IPS DF 6.9 (cell line): ENCODE results near the gene ANKRD33B.
"Not testable (repeated sequence)": the region's sequence is repeated elsewhere in the genome, so short reads cannot be mapped to it uniquely, and the experiment has no call there.

Experiments
- DNase-seq: peaks from one replicate; pipeline ENCODE4 v3.0.0-alpha.2; 2013; ENCODE audit warnings: low read depth, low spot score
- H3K27ac ChIP-seq: one replicate; pipeline ENCODE4 v1.5.1; 2013; ENCODE audit warnings: low read length, control low read depth
- H3K27me3 ChIP-seq: 2 replicates; pipeline ENCODE4 v1.6.1; 2013; ENCODE audit warnings: mild to moderate bottlenecking, low read length; ENCODE audit not compliant: control insufficient read depth, insufficient read depth
- H3K36me3 ChIP-seq: 2 replicates; pipeline ENCODE4 v1.6.1; 2013; ENCODE audit warnings: low read length; ENCODE audit not compliant: control insufficient read depth, insufficient read depth
- H3K4me1 ChIP-seq: 2 replicates; pipeline ENCODE4 v1.6.1; 2013; ENCODE audit warnings: low read length; ENCODE audit not compliant: control insufficient read depth, insufficient read depth
- H3K4me3 ChIP-seq: 2 replicates; pipeline ENCODE4 v1.5.1; 2013; ENCODE audit warnings: mild to moderate bottlenecking, low read length
- H3K9me3 ChIP-seq: 2 replicates; pipeline ENCODE4 v1.6.1; 2013; ENCODE audit warnings: low read length, inconsistent platforms; ENCODE audit not compliant: control insufficient read depth, insufficient read depth
- WGBS: extraction: QIAGEN DNeasy Blood & Tissue Kit; methylation state at CpG from one replicate; pipeline ENCODE4 v1.1.7; 2013; ENCODE audit warnings: mixed read lengths, missing lambda C conversion rate; ENCODE audit not compliant: insufficient read length, insufficient coverage; 5-methylcytosine and 5-hydroxymethylcytosine counted together

The ANKRD33B gene

DNA sequence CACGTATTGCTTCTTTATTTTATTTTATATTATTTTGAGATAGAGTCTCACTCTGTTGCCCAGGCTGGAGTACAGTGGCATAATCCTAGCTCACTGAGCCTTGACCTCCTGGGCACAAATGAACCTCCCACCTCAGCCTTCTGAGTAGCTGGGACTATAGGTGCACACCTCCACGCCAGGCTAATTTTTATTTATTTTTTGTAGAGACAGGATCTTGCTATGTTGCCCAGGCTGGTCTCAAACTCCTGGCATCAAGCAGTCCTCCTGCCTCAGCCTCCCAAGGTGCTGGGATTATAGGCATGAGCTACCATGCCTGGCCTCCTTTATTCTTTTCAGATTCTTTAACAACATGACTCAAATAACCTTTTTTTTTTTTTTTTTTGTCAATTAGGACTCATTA lies 6.7 kb downstream of the ANKRD33B start:
- H3K27me3 ChIP-seq, result peaks cover 21% of the 10 kb centered on the region
- not testable (repeated sequence) for H3K9me3 ChIP-seq, H3K4me1 ChIP-seq, H3K4me3 ChIP-seq, H3K36me3 ChIP-seq, DNase-seq, H3K27ac ChIP-seq
- WGBS, result no CpG with 5 or more reads among the region's 2 CpGs

DNA sequence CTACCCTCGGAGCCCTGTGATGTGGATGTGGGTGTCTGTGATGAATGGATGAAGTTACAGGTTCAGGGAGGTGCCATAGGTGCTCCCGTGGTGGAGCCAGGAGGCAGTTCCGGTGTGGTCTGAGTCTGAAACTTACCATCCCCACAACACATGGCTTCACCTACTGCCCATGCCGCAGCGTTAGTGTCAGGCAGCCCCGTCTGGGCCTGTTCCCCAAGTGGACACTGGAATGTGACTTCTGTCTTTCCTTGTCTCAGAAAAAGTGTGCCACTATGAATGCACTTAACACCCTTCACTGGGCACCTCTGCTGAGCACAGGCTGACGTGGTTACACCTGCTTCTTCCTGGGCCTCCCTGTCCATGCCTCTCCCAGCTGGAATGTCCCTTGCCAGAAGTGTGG lies 8.6 kb downstream of the ANKRD33B start:
- Histone ChIP-seq H3K36me3 (no peaks in the 10 kb centered on the region), H3K27ac (no peak overlapping the region)
- no CpG with 5 or more reads among the region's 7 CpGs for WGBS

DNA sequence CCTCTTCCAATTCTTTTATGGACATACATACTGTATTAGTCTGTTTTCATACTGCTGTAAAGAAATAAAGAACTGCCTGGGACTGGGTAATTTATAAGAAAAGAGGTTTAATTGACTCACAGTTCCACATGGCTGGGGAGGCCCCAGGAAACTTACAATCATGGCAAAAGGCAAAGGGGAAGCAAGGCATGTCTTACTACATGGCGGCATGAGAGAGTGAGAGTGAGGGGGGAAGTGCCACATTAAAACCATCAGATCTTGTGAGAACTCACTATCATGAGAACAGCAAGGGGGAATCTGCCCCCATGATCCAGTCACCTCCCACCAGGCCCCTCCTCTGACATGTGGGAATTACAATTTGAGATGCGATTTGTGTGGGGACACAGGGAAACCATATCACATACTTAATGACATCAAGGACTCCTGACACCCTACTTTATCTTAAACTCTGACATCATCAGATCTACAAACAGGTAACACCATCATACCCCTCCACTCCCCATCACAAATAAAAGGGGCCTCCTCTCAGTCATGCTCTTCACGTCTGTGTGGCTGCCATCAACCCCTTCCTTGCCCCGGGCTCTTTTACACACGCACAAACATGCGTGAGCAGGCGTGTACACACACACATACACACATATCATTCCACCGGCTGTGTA lies 9.7 kb downstream of the ANKRD33B start:
- no peaks in the 10 kb centered on the region for H3K27me3 ChIP-seq
- no peak overlapping the region for H3K4me3 ChIP-seq
- DNase-seq, result no peak
- no peaks in the 10 kb centered on the region for H3K9me3 ChIP-seq
- peaks cover 1% of the 10 kb centered on the region; the same call in 1 of the 2 replicates for H3K4me1 ChIP-seq
- no CpG with 5 or more reads among the region's 8 CpGs for WGBS
- H3K27ac ChIP-seq, result no peak overlapping the region
- no peaks in the 10 kb centered on the region for H3K36me3 ChIP-seq

More for the DNA sequence above, 8.6 kb downstream of the ANKRD33B start:
- Histone ChIP-seq H3K27me3 (peaks cover 3% of the 10 kb centered on the region; the same call in 1 of the 2 replicates), H3K9me3 (no peaks in the 10 kb centered on the region), H3K4me3 (no peak overlapping the region), H3K4me1 (no peaks in the 10 kb centered on the region)
- no peak for DNase-seq

DNA sequence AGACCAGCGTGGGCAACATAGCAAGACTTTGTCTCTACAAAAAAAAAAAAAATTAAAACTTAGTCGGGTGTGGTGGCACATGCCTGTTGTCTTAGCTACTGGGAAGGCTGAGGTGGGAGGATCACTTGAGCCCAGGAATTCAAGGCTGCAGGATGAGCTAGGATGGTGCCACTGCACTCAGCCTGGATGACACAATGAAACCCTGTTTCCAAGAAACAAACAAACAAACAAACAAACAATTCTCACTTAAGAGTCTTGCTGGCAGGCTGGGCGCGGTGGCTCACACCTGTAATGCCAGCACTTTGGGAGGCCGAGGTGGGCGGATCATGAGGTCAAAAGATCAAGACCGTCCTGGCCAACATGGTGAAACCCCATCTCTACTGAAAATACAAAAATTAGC lies 11.0 kb downstream of the ANKRD33B start:
- not testable (repeated sequence) for H3K9me3 ChIP-seq, H3K27me3 ChIP-seq, DNase-seq, H3K4me3 ChIP-seq, H3K36me3 ChIP-seq, H3K27ac ChIP-seq, H3K4me1 ChIP-seq
- WGBS, result no CpG with 5 or more reads among the region's 7 CpGs

DNA sequence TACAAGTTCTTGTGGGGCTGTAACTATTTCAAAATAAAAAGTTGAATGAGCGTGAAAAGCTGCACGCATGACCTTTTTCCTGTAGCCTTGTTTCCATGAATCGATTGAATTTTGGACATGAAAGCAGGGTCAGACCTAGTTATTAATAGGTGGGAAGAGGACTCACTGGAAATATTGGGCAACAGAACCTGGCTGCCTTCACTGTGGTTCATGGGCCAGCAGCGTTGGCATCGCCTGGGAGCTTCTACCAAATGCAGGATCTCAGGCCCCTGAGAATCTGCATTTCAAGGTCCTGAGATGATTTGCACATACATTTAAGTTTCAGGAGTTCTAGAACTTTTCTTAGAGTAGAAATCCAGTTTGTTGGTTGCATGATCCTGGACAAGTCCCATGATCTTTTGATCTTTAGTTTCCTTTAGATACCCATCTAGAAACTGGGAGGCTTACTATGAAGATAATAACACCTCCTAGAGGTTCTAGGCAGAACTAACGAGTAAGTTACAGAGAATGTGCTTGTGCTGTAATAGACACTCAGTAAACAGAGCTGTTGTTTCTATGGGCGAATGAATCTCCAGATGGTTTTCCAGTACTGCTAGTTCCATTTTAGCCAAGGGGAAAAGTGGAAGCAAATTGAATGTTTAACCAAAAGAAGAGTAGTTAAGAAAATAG lies 12.4 kb downstream of the ANKRD33B start:
- no CpG with 5 or more reads among the region's 7 CpGs for WGBS
- no peak for DNase-seq
- no peak overlapping the region for H3K27ac ChIP-seq
- H3K27me3 ChIP-seq, result no peaks in the 10 kb centered on the region
- H3K9me3 ChIP-seq, result no peaks in the 10 kb centered on the region
- H3K4me1 ChIP-seq, result peaks cover 1% of the 10 kb centered on the region; the same call in 1 of the 2 replicates
- H3K4me3 ChIP-seq, result no peak overlapping the region
- H3K36me3 ChIP-seq, result no peaks in the 10 kb centered on the region

DNA sequence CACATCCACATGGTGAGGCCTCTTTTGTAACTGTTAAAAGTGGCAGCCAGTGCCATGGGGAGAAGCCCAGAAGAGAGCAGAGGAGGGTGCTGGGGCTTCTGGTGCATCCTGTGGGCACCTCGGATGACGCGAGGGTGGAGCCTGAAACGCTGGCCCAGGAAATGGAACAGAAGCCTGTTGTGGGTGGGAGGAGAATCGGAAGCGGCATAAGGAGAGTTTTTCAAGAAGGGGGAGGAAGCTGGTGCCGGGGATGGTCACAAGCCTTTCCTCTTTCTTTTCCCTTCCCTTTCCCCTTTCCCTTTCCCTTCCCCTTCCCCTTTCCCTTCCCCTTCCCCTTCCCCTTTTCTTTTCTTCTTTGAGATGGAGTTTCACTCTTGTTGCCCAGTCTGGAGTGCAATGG lies 12.9 kb downstream of the ANKRD33B start:
- no peaks in the 10 kb centered on the region for H3K9me3 ChIP-seq
- no peak overlapping the region for H3K4me3 ChIP-seq
- DNase-seq, result no peak
- H3K27me3 ChIP-seq, result no peaks in the 10 kb centered on the region
- no CpG with 5 or more reads among the region's 7 CpGs for WGBS
- no peaks in the 10 kb centered on the region for H3K36me3 ChIP-seq
- no peak overlapping the region for H3K27ac ChIP-seq
- peaks cover 1% of the 10 kb centered on the region; the same call in 1 of the 2 replicates for H3K4me1 ChIP-seq

DNA sequence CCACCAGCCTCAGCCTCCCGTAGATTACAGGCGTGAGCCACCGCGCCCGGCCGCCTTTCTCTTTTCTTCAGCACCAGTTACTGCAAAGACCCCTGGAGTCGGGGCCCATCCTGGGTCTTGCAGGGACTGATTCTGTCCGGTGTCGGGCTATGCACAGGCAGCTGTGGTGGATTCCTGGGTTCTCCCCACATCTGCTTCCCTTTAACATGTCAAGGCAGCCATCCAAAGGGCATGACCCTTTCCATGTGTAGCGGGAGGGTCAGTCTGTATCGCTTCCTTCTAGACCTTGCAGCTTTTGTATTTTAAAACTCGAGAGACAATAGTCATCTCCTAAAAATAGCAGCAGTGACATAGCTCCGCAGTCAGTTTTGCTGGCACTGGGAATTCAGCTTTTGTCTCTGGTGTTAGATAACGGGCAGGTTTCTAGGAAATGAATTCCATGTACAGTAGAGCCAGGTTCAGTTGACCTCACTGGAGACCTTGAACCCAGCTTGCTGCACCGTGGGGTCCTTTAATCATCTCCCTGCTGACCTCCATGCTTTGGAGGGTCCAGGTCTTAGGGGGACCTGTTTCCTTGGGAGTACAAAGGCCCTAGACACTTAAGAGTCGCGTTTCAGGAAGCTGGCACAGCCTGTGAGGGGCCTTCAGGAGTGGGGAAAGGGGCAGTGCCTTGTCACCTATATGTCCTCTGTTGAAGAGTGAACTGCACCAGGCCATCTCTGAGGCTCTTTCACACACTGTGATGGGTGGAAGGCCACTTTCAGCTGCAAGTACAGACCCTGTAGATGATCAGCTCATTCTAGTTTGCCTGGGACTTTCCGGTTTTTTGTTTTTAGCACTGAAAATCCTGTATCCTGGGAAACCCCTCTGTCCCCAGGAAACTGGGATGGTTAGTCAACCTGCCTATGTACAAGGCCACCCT lies 13.8 kb downstream of the ANKRD33B start:
- Histone ChIP-seq H3K9me3 (no peaks in the 10 kb centered on the region), H3K36me3 (no peaks in the 10 kb centered on the region), H3K27ac (no peak overlapping the region), H3K4me3 (no peak overlapping the region), H3K4me1 (peaks cover 1% of the 10 kb centered on the region; the same call in 1 of the 2 replicates), H3K27me3 (no peaks in the 10 kb centered on the region)
- DNase-seq, result no peak
- WGBS, result no CpG with 5 or more reads among the region's 18 CpGs

DNA sequence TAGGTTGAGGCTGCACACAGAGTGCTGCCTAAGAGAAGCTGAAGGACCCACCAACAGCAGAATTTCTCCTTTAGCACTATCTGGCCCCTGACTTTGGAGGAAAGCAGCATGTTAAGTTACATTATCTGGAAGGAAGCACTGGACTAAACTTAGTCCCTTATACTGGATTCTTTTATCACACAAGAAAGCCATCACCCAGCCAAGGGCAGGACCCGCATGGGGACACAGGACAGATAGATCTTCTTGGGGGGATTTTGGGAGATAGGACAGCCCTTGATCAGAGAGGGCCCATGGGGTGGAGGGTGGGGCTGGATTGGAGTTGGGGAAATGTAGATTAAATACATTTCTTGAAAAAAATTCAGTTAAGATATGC lies 14.4 kb downstream of the ANKRD33B start:
- no peak for DNase-seq
- Histone ChIP-seq H3K36me3 (no peaks in the 10 kb centered on the region), H3K27me3 (no peaks in the 10 kb centered on the region), H3K9me3 (no peaks in the 10 kb centered on the region), H3K4me1 (peaks cover 1% of the 10 kb centered on the region; the same call in 1 of the 2 replicates), H3K4me3 (no peak overlapping the region), H3K27ac (no peak overlapping the region)
- WGBS, result no CpG with 5 or more reads among the region's 1 CpG

DNA sequence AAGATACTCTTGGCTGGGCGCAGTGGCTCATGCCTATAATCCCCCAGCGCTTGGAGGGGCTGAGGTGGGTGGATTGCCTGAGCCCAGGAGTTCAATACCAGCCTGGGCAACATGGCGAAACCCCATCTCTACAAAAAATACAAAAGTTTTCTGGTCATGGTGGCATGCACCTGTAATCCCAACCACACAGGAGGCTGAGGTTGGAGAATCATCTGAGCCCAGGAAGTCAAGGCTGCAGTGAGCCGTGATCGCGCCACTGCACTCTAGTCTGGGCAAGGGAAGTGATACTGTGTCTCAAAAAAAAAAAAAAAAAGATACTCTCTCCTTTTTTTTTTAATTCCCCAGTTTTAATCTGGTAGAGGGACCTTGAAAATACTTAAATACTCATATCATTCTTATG lies 15.0 kb downstream of the ANKRD33B start:
- Histone ChIP-seq H3K9me3 (no peaks in the 10 kb centered on the region), H3K27me3 (no peaks in the 10 kb centered on the region), H3K4me3 (no peak overlapping the region), H3K36me3 (no peaks in the 10 kb centered on the region), H3K4me1 (peaks cover 1% of the 10 kb centered on the region; the same call in 1 of the 2 replicates), H3K27ac (no peak overlapping the region)
- no CpG with 5 or more reads among the region's 6 CpGs for WGBS
- no peak for DNase-seq
